GM19372 (cell line): Measurements from ENCODE around the gene EGFR.

Experiments
- ATAC-seq: cut with Tn5 transposase; IDR thresholded peaks from one replicate; pipeline ENCODE4 v1.9.1; 2021; ENCODE audit warnings: mild to moderate bottlenecking, low read depth, moderate library complexity; ENCODE audit not compliant: unreplicated experiment

EGFR gene

DNA sequence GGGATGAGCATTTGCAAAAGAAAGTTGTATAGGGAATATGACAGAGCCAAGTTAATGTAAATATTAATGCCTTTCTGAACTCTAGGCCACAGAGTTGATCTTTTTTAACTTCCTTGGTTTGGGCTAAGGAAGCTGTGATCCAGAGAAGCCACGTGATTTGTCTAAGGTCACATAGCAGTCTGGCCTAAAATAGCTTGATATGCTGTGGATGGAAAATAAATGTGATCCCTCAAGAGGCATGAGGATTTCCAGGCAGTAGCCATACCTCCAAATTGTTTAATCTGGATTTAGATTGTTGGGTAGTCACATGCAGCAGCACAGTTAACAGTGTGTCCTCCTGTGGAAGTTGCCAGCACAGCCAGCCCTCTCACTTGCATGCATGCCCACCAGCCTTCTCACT is 180.6 kb downstream of the EGFR start:
- ATAC-seq, result no peak

DNA sequence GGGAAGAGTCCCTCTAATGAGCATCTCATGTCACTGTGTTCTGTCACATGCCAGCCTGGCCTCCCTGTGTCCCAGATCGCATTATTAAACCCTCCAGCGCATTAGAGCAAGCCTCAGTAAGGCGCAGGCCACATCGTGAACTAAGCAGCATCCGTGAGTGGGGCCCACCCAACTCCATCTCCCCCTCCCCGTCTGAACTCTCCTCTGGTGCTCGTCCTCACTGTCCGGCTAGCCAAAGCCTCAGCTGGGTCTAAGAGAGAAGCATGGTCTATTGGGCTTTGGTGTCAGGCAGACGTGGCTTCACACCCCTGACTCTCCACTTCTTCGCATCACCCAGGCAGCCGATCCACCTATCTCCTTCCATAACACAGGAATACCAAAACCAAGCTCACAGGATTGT is 181.6 kb downstream of the EGFR start:
- ATAC-seq, result no peak

DNA sequence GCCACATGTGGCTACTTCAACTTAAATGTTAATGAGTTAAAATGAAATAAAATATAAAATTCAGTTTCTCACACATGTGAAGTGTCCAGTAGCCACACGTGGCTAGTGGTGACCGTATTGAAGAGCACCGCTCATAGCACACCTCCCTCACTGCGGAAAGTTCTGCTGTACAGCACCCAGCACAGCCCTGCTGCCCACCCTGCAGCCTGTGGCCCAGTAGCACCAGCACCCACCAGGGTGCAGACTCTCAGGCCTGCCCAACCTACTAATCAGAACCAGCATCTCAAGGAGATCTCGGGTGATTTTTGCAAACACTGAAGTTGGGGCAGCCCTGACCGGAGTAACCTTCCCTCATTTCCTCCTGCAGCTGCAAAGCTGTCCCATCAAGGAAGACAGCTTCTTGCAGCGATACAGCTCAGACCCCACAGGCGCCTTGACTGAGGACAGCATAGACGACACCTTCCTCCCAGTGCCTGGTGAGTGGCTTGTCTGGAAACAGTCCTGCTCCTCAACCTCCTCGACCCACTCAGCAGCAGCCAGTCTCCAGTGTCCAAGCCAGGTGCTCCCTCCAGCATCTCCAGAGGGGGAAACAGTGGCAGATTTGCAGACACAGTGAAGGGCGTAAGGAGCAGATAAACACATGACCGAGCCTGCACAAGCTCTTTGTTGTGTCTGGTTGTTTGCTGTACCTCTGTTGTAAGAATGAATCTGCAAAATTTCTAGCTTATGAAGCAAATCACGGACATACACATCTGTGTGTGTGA is 183.5 kb downstream of the EGFR start:
- ATAC-seq, result no peak

DNA sequence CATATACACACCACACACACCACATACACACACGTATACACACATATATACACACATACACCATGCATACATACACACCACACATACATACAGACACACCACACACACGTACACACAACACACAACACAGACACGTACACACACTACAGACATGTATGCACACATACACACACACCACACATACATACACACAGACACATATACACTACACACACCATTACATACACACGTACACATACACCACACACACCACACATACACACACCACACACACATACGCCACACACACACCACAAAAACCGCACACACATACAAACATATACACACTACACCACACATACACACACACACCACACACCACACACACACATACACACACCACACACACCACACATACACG is 184.5 kb downstream of the EGFR start:
- ATAC-seq, result no peak

DNA sequence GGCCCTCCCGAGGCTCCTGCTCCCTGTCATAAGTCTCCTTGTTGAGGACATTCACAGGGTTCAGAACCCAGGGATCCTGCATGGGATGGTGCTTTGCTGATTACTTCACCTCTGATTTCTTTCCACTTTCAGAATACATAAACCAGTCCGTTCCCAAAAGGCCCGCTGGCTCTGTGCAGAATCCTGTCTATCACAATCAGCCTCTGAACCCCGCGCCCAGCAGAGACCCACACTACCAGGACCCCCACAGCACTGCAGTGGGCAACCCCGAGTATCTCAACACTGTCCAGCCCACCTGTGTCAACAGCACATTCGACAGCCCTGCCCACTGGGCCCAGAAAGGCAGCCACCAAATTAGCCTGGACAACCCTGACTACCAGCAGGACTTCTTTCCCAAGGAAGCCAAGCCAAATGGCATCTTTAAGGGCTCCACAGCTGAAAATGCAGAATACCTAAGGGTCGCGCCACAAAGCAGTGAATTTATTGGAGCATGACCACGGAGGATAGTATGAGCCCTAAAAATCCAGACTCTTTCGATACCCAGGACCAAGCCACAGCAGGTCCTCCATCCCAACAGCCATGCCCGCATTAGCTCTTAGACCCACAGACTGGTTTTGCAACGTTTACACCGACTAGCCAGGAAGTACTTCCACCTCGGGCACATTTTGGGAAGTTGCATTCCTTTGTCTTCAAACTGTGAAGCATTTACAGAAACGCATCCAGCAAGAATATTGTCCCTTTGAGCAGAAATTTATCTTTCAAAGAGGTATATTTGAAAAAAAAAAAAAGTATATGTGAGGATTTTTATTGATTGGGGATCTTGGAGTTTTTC is 186.5 kb downstream of the EGFR start:
- ATAC-seq, result no peak

DNA sequence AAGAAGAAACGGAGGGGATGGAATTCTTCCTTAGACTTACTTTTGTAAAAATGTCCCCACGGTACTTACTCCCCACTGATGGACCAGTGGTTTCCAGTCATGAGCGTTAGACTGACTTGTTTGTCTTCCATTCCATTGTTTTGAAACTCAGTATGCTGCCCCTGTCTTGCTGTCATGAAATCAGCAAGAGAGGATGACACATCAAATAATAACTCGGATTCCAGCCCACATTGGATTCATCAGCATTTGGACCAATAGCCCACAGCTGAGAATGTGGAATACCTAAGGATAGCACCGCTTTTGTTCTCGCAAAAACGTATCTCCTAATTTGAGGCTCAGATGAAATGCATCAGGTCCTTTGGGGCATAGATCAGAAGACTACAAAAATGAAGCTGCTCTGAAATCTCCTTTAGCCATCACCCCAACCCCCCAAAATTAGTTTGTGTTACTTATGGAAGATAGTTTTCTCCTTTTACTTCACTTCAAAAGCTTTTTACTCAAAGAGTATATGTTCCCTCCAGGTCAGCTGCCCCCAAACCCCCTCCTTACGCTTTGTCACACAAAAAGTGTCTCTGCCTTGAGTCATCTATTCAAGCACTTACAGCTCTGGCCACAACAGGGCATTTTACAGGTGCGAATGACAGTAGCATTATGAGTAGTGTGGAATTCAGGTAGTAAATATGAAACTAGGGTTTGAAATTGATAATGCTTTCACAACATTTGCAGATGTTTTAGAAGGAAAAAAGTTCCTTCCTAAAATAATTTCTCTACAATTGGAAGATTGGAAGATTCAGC is 187.6 kb downstream of the EGFR start:
- no peak for ATAC-seq

DNA sequence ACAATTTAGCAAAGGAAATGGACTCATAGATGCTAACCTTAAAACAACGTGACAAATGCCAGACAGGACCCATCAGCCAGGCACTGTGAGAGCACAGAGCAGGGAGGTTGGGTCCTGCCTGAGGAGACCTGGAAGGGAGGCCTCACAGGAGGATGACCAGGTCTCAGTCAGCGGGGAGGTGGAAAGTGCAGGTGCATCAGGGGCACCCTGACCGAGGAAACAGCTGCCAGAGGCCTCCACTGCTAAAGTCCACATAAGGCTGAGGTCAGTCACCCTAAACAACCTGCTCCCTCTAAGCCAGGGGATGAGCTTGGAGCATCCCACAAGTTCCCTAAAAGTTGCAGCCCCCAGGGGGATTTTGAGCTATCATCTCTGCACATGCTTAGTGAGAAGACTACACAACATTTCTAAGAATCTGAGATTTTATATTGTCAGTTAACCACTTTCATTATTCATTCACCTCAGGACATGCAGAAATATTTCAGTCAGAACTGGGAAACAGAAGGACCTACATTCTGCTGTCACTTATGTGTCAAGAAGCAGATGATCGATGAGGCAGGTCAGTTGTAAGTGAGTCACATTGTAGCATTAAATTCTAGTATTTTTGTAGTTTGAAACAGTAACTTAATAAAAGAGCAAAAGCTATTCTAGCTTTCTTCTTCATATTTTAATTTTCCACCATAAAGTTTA is 188.8 kb downstream of the EGFR start:
- no peak for ATAC-seq

DNA sequence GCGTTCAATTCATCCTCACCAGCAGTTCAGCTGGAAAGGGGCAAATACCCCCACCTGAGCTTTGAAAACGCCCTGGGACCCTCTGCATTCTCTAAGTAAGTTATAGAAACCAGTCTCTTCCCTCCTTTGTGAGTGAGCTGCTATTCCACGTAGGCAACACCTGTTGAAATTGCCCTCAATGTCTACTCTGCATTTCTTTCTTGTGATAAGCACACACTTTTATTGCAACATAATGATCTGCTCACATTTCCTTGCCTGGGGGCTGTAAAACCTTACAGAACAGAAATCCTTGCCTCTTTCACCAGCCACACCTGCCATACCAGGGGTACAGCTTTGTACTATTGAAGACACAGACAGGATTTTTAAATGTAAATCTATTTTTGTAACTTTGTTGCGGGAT is 190.5 kb downstream of the EGFR start:
- ATAC-seq, result no peak

DNA sequence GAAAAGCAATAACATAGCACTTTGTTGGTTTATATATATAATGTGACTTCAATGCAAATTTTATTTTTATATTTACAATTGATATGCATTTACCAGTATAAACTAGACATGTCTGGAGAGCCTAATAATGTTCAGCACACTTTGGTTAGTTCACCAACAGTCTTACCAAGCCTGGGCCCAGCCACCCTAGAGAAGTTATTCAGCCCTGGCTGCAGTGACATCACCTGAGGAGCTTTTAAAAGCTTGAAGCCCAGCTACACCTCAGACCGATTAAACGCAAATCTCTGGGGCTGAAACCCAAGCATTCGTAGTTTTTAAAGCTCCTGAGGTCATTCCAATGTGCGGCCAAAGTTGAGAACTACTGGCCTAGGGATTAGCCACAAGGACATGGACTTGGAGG is 191.4 kb downstream of the EGFR start:
- ATAC-seq, result no peak

DNA sequence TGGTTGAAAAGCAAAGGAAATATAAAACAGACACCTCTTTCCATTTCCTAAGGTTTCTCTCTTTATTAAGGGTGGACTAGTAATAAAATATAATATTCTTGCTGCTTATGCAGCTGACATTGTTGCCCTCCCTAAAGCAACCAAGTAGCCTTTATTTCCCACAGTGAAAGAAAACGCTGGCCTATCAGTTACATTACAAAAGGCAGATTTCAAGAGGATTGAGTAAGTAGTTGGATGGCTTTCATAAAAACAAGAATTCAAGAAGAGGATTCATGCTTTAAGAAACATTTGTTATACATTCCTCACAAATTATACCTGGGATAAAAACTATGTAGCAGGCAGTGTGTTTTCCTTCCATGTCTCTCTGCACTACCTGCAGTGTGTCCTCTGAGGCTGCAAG is 191.9 kb downstream of the EGFR start:
- no peak for ATAC-seq

DNA sequence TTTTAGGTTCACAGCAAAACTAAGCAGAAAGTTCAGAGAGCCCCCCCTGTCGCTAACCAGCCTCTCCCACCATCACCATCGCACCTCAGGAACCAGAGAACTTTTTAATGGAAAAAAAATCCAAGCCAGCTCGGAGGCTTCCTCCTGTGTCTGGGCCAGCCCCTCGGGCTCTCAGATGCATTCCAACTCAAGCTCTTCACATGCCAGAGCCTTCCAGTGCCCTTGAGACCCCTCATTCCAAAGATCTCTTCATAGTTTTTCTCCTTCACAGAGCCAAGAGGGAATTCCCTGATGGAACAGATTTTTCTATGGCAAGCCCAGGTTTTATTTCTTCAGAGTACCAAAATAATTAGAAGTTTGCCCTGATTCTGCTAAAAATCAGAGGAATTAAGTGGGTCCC is 192.9 kb downstream of the EGFR start:
- ATAC-seq, result no peak

DNA sequence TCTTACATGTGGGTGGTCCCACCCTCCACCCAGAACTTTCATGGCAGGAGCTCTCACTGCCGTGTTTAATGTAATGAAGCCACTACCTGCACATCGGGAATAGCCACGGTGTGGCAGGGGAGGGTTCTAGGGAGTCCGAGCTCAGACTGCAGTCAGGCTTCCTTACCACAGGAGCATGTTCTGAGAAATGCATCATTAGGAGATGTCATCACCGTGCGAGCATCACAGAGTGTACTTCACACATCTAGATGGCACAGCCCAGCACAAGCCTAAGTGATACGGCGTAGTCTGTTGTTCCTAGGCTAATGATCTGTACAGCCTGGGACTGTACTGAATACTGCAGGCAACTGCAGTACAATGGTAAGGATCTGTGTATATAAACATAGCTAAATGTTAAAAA is 193.4 kb downstream of the EGFR start:
- ATAC-seq, result no peak

DNA sequence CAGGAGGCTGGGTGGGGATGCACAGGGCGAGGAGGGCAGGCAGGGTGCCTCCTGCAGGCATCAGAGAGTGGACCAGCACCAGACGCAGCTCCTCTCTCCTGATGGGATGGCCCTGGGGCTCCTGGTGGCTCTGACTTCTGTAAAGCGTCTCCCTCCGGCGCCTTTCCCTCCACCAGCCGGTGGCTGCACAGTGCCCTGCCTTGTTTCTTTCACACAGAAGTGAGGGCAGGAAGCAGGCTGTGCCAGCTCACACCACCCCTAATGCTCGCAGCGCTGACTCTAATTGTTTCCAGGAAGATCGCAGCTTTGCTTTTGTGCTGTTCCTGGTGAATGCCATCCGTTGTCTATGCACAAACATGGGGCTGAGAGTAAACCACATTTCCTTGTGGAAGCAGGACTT is 194.0 kb downstream of the EGFR start:
- ATAC-seq, result no peak

DNA sequence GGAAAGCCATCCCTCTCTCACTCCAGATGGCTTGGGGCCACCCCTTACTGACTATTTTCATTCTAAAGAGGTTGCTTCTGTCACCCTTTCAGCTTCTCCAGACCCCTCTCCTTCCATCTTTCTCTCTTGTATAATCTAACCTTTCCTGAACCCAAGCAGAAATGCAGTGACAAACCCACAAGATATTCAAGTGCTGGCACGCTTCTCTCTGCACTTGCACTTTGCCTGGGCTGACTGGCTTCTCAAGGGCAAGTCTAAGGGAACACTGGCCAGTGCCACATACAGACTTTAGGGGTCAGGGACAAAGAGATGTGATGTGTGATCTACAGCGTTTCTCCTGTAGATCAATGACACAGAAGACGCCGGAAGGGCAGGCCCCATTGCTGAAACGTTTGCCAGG is 195.9 kb downstream of the EGFR start:
- no peak for ATAC-seq

DNA sequence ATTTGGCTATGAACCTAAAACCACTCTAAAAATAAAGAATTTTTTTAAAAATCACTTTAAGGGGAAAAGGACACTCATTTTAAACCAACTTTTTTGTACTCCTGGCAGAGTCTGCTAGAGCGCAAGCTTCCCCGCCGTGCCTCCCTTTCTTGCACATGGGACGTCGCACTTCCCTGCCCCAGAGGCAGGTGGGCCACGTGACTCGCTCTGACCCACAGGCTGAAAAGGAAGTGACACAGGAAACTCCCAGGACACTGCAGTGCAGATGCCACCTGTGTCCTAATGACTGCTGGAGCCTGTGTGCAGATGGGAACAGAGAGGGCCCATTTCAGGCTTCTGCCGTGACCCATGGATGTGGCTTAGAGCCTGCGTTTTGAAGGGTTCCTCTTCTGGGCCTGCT is 204.2 kb downstream of the EGFR start:
- no peak for ATAC-seq

DNA sequence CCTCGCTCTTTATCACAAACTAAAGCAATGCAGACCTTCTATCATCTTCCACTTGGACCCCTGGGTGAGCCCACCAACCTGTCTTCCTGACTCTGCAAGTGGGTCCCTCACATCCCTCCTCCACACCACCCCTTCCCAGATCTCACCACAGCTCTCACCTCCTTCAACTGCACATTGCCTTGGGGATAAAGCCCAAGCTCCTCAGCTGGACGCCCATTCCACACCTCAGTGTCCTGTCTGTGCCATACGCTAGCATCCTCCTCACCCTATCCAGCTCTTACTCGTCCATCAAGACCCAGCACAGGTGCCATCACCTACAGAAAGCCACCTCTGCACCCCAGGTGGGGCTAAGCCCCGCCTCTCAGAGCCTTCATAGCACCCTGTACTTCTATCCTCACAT is 205.3 kb downstream of the EGFR start:
- ATAC-seq, result no peak

DNA sequence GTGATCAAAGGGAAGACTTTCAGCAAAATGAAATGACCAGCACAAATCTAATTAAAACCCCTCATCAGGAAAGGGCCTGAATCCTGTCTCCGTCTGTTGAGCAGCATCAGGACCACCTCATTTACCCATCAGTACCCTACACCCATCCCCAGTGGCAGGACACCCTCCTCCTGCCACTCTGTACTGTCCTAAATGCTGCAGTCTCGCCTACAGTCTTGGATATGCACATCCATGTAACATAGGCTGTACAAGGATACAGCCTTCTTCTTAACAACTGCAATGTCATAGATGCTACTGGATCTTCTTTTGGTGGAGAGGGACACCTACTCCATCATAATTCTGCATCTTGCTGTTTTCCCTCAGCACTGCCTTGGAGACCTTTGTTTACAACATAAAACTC is 206.0 kb downstream of the EGFR start:
- no peak for ATAC-seq

DNA sequence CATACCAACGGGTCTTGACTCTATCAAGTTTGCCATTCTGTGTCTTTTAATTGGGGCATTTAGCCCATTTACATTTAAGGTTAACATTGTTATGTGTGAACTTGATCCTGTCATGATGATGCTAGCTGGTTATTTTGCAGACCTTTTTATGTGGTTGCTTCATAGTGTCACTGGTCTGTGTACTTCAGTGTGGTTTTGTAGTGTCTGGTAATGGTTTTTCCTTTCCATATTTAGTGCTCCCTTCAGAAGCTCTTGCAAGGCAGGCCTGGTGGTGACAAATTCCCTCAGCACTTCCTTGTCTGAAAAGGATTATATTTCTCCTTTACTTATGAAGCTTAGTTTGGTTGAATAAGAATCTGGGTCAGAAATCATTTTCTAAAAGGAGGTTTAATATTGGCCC is 211.2 kb downstream of the EGFR start:
- no peak for ATAC-seq

DNA sequence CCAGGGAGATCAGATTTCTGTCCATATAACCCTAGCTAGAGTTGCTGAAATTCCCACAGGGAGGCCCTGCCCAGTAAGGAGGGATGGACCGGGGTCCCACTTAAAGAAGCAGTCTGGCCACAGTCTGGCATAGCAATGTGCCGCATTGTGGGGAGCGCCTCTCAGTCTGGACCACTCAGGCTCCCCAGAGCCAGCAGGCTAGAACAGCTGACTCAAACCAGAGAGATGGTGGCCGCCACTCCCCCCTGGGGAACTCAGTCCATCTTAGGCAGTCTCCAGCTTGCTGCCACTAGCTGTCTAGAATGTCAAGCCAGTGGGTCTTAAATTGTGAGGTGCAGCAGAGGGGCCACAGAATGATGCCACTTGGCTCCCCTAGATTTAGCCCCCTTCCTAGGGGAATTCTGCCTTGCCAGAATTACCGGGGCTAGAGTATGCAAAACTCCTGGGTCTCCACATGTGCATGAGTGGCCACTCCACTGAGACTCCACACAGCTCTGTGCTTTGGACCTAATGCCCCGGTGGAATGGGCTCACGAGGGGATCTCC is 213.0 kb downstream of the EGFR start:
- no peak for ATAC-seq

DNA sequence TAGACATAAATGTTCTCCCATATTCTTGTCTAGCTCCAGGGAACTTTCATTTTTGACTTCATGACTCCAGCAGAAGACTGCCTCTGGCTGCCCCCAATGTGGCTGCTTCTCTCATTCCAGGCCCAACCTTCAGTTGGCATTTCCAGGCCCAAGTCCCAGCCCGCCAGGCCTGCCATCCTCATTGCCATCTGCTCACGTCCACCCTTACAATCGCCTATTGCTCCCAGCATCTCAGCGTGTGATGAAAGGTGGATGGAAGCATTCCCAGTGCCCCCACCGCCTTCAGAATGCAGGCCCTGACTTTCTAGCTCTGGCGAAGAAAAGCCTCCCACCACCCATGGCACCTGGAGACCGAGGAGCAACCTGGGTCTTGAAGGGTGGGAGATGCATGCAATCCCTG is 214.2 kb downstream of the EGFR start:
- ATAC-seq, result no peak
